Breast epithelium (tissue), 4 donors: Measurements from ENCODE around the gene OSER1. TPM values are rescaled to one million over a fixed set of nuclear protein-coding genes. Genes with fewer than 3 reads are reported as not detected.

Experiments used
- DNase-seq, 2 donors: peaks; one replicate each; pipeline ENCODE4 v3.0.0-alpha.2; 2019; ENCODE audit warnings: low spot score in 2 of 2
- H3K27ac ChIP-seq, 2 donors: fragments of 200-600 bp; sonication (generic) in 1 of 2; one replicate each; pipeline ENCODE4 v1.5.1; 2016 to 2019; ENCODE audit warnings: mild to moderate bottlenecking in 1 of 2
- H3K27me3 ChIP-seq, 2 donors: fragments of 200-600 bp; sonication (generic) in 1 of 2; one replicate each; pipeline versions ENCODE4 v1.5.1 to v1.6.0; 2017 to 2019; ENCODE audit warnings: control low read depth in 1 of 2, mild to moderate bottlenecking in 1 of 2
- H3K36me3 ChIP-seq: fragments of 200-600 bp; one replicate; pipeline ENCODE4 v1.5.1; 2019
- H3K4me1 ChIP-seq, 2 donors: fragments of 200-600 bp; sonication (generic); one replicate each; pipeline ENCODE4 v1.5.1; 2016 to 2019; ENCODE audit warnings: control low read depth in 1 of 2
- H3K4me3 ChIP-seq, 3 donors: fragments of 200-600 bp; sonication (generic); 1 replicate in 2 of 3; 2 replicates in 1 of 3; pipeline ENCODE4 v1.5.1; 2016 to 2019; ENCODE audit warnings: mild to moderate bottlenecking in 3 of 3, moderate library complexity in 2 of 3
- H3K9me3 ChIP-seq, 2 donors: fragments of 200-600 bp; sonication (generic) in 1 of 2; one replicate each; pipeline ENCODE4 v1.5.1; 2016 to 2019; ENCODE audit warnings: control low read depth in 1 of 2
- CTCF ChIP-seq, 3 donors: fragments of 450-650 bp; IDR thresholded peaks; one replicate each; pipeline ENCODE4 v1.5.1; 2016 to 2017; ENCODE audit warnings: antibody characterized with exemption in 3 of 3, mild to moderate bottlenecking in 3 of 3, moderate library complexity in 3 of 3
- POLR2A ChIP-seq: fragments of 450-650 bp; IDR thresholded peaks from one replicate; pipeline ENCODE4 v1.6.1; 2016; ENCODE audit warnings: antibody characterized with exemption, mild to moderate bottlenecking, moderate library complexity
- POLR2AphosphoS5 ChIP-seq, 3 donors: sonication (generic); formaldehyde crosslinking; IDR thresholded peaks; one replicate each; pipeline ENCODE4 v1.6.1; 2017; ENCODE audit warnings: antibody characterized with exemption in 3 of 3
- intact Hi-C: fragments of 100-400 bp; cut with DNase I; formaldehyde crosslinking; loops from one replicate; pipeline ENCODE4 v1.15.1; 2023; ENCODE audit warnings: low total_unique reads
- total RNA-seq, 3 donors: library from RNA; depleted of rRNA; stranded (reverse); fragments of >200 nt; gene quantifications; one replicate each; pipeline ENCODE4 v1.1.0, GENCODE V29; 2016

OSER1 gene
- total RNA-seq, 3 donors from 2014 or later = 59.6 to 73.8 (median 67.2) TPM

DNA sequence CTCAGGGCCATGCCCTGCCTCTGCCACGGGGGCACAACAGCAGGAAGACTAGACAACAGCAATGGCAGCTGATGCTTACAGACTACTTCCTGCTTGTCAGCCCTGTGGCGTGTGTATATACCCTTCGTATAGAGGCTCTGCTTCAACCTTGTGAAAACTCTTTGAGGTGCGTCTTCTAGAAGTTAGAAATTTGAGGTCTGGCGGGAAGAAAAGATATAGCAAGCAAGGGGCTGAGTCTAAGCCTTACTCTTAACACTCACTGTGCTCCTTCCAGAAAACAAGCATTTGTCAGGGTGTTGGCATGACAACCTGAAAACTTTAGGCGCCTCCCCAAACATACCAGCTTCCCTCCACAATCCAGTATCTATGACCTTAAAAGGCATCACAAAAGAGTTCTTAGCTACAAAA is 56.9 kb downstream of the OSER1 start:
- Histone ChIP-seq H3K27me3 (no peaks in the 10 kb centered on the region), H3K36me3 (no peaks in the 10 kb centered on the region), H3K4me1 (no peaks in the 10 kb centered on the region), H3K27ac (peak overlapping the region; percentile 81 to 90), H3K4me3 (no peak overlapping the region), H3K9me3 (no peaks in the 10 kb centered on the region)
- TF ChIP-seq CTCF (IDR thresholded peaks at IDR 0.05) (no peak), POLR2A (no peak), POLR2AphosphoS5 (IDR thresholded peaks at IDR 0.05) (no peak)
- intact Hi-C loops = no loop called here
- peak in 1 of 2 donors; percentile 69 for DNase-seq

- Histone ChIP-seq H3K27ac (peak overlapping the region; percentile 81 to 90), H3K4me1 (no peaks in the 10 kb centered on the region), H3K36me3 (no peaks in the 10 kb centered on the region), H3K9me3 (no peaks in the 10 kb centered on the region), H3K27me3 (no peaks in the 10 kb centered on the region), H3K4me3 (no peak overlapping the region)
- no peak for TF ChIP-seq POLR2A
- intact Hi-C loops = no loop called here
- peak in 1 of 2 donors; percentile 67 for DNase-seq
Observed at GRCh38 chr20:44151621-44152416, 58.8 kb downstream of the OSER1 start.

GRCh38 chr20:44146272-44146671 is 64.3 kb downstream of the OSER1 start:
- H3K4me1 ChIP-seq = no peaks in the 10 kb centered on the region

More at GRCh38 chr20:44146272-44146671, 64.3 kb downstream of the OSER1 start:
- TF ChIP-seq CTCF (IDR thresholded peaks at IDR 0.05) (no peak), POLR2AphosphoS5 (IDR thresholded peaks at IDR 0.05) (no peak), POLR2A (no peak)
- Histone ChIP-seq H3K4me3 (no peak overlapping the region), H3K27me3 (no peaks in the 10 kb centered on the region), H3K36me3 (no peaks in the 10 kb centered on the region), H3K27ac (no peak overlapping the region), H3K9me3 (no peaks in the 10 kb centered on the region)
- intact Hi-C loops = no loop called here
- DNase-seq = no peak

Other genes with a start within 250 kb of the OSER1 start
- gene JPH2, start 23.6 kb downstream of the OSER1 start, total RNA-seq = 10 to 100 TPM in 2 of 3 donors, 1 to 10 TPM in 1; 9.3 to 16.4 (median 16.2) TPM
- gene GDAP1L1, start 36.5 kb upstream of the OSER1 start, total RNA-seq = not detected
- gene FITM2, start 100.4 kb upstream of the OSER1 start, total RNA-seq = 10 to 100 TPM in 1 of 3 donors, 1 to 10 TPM in 2; 8.8 to 17.0 (median 9.2) TPM
- gene R3HDML, start 126.3 kb upstream of the OSER1 start, total RNA-seq = not detected
- gene HNF4A, start 144.9 kb upstream of the OSER1 start, total RNA-seq = 1 to 10 TPM in 1 of 3 donors, not detected in 2; 1.6 TPM